Superior temporal gyrus (tissue), 1 donor: ENCODE measurements around the gene CEP164.

Experiments
- DNase-seq: peaks from one replicate; pipeline ENCODE4 v3.0.0-alpha.2; 2016; ENCODE audit errors: extremely low spot score

Gene CEP164

DNA sequence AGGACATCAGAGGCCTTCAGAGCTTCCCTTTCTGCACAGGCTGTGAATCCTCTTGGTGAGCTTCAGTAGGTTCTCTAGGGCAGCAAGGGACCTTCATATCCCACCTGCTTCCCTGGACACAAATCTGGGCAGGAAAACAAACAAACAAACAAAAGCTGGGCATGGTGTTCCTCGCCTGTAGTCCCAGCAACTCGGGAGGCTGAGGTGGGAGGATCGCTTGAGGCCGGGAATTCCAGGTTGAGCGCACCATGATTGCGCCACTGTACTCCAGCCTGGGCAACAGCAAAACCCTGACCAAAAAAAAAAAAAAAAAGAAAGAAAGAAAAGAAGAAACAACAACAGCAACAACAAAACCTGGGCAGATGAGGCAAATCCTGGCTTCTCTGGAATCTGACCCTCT is 92.9 kb downstream of the CEP164 start:
- DNase-seq: no peak

DNA sequence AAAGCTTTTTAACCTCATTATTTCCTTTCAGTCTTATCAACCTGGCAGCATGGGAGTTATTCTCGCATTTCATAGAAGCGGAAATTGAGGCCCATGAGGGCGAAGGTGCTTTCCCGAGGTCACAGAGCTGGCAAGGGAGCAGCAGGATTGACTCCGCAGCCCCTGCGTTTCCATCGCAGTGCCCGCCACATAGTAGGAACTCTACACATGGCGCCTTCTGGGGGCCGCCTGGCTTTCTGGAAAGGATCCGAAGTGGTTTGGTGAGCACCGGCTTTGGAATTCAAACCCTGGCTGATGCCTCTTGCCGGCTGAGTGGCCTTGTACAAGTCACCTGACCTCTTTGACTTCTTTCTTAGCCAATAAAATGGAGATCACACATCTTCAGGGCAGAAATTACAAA is 93.4 kb downstream of the CEP164 start:
- no peak for DNase-seq

DNA sequence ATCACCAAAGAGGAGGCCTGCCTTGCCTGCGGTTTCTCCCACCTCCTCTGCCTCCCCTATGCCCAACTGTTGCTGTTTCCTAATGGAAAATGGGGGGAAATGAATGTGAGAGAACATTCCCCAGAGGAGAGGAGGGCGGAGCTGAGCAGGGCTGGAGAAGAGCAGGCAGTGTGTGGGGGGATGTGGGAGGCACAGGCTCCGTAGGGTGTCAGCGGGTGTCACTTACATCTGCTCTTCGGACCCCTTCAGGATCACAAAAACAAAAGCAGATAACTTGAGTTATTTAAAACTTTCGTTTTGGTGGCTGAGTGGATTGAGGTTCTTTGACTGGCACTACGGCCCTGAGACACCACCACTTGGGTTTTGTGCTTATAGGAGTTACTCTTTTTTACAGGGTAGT is 93.8 kb downstream of the CEP164 start:
- DNase-seq: no peak

DNA sequence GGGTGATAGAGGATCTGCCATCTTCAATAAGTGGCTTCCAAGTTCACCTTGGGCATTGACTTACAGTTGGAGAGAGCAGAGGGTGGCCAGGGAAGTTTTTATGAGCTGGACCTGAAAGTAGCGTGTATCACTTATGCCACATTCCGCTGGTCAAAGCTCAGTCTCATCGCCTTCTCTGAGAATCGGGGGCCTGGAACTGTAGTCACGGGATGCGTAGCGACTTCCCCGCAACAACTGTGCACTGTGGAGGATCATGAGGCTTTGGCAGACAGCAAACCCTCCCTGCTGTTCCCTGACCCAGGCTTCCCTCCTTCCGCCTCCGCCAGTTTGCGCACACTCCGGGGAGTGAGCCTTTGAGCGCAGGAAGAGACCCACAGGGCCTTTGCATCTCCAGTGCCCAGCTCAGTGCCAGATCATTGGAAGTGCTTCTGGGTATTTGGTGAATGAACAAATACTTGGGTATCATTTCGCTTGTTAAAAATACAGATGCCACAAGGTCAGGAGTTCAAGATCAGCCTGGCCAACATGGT is 95.5 kb downstream of the CEP164 start:
- no peak for DNase-seq

DNA sequence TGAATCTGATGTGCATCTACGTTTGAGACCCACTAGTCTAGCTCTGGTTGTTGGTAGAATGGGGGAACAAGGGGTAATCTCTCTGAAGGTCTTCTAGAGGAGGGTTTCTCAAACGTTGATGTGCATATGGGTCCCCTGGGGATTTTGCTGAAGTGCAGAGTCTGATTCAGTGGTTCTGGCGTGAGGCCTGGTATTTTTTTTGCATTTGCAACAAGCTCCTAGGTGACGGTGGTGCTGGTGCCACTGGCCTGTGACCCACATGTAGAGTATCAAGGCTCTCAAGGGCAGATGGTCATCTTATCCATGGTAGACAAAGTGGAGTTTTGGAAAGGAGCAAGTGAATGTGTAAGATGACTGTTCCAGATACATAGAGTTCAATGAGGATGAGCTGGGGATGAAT is 97.1 kb downstream of the CEP164 start:
- DNase-seq: no peak

DNA sequence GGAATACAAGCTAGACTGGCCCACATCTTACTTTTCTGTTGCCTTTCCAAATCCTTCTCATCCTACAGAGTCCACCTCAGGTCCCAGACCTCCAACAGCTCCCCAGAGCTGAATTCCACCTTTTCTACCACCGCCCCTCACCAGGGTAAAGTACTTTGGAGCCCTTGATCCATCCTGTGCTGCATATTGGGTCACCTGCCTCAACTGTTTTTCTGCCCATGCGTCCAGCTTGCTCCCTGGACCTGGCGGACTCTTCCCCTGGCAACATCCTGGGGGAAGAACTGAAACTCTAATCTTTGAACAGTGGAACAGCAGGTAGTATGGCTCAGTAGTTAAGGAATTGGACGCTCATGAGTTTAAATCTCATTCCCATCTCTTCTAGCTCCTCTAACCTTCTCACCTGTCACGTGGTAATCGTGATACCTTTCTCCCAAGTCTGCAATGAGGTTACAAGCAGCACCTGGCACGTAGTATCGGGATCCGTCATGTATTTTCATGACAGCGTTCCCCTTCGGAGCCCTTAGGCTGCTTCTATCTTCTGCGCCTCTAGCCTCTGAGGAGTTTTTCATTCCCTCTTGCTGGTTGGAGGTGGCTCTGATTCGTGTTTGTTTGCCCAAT is 98.1 kb downstream of the CEP164 start:
- no peak for DNase-seq

DNA sequence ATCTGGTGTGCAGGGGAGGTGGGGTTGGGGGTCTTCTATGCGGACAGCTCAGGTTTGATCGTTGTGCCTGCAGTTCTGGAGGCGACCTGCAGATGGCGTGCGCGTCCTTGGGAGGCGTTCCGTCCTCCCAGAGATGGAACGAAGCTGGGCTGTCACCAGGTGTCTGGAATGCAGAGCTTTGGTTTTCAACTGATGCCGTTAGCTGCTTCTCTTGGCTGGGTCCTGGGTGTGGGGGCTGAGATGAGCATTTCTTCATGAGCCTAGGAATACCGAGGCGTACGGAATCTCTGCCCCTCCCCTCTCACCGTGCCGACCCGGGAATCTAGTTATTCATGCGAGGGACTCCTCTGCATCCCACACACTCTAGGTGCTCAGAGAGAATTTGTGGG is 98.6 kb downstream of the CEP164 start:
- DNase-seq: peak; percentile 88

DNA sequence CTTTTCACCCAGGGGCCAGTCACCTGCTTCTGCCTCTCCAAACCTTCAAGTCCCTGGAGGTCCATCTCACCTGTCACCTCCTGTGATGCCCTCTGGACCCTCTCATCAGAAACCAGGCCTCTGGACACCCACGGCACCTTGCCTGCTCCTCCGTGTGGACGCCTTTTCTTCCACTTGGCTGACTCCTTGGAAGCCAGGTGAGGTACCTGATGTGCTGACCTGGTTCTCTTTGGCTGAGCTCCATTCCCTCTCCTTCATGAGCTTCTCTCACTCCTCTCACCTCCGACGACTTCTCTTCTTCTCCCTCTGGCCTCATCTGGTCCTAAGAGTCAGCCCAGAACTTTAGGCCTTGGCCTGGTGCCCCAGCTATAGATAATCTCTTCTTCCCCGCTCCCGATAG is 99.3 kb downstream of the CEP164 start:
- DNase-seq: no peak

DNA sequence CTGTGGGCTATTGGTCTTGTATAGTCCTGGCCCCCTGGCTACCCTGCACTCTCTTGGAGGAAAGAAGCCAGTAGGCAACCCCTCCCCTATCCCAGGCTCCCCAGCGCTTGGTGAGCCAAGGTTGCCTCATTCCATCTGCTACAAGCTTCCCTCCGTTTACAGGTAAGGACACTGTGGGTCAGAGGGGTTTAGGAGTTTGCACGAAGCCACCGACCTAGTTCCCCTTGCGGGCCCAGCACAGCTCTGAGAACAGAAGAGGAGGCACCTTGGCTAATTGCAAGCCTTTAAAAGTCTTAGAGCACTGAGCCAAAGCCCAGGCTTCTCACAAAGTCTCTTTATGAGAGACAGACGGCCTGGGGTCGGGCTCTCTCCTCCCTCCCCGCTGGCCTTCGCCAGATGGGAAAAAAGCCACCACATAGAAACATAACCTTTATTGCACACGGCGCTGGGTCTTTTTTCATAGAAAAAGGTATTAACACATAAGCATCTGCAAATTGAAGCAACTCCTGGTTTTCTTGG is 99.8 kb downstream of the CEP164 start:
- peak; percentile 37 for DNase-seq

DNA sequence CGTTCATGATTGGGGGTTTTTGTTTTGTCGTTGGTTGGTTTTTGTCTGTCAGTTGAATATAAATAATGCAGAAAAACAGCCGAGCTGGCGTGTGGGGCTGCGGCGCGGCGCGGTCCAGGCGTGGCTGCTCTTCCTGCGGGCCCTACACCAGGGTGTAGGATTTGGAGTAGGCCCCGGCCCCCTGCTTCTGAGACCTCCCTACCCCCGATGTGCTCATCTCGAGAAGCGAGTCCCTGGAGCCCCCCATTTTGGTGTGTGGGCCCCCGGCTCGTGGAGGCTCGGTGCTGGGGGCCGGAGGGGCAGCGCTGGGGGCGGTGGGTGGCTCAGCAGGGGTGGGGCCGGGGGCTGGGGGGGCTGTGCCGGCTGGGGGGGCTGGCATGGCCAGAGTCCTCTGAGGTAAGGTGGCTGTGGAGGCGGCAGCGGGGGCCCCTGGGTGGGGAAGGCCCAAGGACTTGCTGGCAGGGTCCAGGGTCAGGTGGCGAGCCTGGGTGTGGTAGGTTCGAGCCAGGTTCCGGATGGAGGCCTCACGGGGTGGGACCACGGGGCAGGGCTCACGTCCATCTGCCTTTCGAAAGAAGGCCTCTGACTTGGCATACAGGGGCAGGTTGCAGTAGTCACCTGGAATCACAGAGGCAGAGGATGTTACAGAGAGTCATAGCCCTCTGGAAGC is 100.7 kb downstream of the CEP164 start:
- no peak for DNase-seq

DNA sequence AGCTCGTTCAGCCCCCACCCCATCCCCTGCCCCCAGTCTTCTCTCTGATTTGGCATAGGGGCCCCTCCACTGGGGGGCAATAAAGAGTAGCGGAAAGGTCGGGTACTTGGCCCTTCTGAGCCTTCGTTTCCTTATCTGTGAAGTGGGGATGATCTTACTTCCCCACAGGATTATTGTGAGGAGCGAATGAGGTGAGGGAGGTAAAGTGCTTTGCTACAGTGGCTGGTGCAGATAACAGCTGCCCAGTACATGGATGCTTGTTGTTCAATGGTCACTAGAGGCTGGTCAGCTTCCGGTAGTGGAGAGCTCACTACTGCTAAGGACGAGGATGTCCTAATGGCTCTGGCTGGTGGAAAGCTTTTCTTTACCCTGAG is 101.2 kb downstream of the CEP164 start:
- DNase-seq: no peak

DNA sequence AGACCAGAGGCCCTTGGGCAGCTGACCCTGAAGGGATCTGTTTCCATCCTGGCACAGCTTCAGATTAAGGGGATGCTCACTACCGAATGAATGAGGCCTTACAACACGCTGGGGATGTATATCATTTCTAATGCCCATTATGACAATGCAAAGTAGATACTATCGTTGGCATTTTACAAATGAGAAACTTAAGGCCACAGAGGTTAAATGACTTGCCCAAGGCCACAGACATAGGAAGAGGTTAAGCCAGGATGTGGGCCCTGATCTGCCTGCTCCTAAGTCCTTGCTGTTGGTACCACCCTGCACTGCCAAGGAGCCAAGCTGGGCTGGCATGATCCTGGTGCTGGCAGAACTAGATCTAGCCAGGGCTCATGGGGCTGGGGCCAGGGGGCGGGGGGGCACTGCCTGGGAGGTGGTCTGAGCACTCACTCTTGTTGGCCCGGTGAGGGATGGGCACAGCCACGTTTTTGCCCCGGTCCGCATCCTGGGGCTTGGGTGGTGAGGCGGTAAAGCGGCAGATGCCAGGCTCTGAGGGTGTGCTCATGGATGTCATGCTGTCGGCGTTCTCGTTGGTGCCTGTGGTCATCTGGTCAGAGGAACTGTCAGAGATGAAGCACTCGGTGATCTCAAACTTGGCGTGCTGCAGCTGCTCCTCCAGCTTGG is 102.8 kb downstream of the CEP164 start:
- no peak for DNase-seq

DNA sequence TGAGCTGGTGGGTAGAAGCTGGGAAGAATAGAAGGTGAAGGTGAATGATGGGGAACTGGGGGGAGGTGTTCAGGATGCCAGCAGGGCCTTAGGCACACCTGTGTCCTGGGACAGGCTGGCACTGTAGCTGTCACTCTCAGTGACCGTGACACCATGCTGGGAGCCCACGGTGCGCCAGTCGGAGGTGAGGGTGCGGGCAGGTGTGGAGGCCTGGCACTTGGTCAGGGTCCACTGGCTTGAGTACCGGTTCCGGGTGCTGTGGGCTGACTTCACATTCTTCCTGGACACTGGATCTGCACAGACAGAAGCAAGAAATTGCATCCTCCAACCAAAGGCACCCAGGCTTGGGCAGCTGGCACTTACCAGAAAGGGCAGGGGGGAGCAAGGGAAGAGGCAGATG is 103.8 kb downstream of the CEP164 start:
- DNase-seq: no peak

DNA sequence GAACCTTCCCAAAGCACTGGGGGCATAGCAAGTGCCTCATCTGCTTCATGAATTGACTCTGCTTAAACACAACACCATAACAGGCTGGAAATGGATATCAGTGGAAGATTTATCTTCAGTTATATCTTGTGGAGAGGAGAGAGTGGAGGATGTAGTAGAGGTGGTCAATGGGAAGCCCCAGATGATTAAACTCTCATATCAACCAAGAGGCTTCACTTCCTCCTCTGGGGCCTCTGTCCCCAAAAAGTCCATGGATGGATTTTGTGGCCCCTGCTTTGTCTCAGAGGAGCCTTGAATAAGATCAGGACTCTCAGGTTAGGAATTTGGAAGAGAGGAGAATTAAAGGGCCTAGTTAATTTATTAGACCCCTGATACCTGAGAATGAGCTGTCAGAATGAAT is 106.1 kb downstream of the CEP164 start:
- no peak for DNase-seq

DNA sequence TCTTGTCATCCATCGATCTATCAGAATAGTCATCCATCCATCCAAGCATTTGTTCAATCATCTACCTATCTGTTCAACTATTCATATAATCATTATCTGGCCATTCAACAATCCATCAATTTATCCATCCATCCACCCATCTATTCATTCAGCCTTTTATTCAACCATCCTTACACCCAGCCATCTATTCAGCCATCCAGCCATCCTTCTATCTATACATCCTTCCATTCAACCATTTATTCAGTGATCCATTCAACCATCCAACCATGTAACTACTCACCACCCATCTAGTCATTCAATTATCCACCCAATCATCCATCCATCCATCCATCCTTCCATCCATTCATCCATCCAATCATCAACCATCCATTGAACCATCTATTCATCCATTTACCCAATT is 106.8 kb downstream of the CEP164 start:
- no peak for DNase-seq

DNA sequence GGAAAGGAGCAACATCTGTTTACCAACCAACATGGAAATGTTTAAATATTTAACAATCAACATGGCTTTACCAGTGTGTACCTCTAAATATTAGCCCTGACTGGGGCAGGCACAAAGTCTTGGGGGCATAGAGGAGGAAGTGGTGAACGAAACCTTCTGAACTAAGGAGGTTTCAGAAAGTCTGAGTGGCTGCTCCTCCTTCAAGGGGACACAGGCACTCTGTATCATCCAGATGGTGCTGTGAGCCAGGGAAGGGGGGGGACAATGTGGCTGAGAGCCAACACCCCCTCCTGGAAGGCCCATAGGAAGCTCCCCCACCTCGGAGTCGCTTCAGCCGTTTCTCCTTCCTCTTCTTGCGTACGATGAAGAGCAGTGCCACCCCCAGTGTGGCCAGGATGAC is 107.7 kb downstream of the CEP164 start:
- no peak for DNase-seq

DNA sequence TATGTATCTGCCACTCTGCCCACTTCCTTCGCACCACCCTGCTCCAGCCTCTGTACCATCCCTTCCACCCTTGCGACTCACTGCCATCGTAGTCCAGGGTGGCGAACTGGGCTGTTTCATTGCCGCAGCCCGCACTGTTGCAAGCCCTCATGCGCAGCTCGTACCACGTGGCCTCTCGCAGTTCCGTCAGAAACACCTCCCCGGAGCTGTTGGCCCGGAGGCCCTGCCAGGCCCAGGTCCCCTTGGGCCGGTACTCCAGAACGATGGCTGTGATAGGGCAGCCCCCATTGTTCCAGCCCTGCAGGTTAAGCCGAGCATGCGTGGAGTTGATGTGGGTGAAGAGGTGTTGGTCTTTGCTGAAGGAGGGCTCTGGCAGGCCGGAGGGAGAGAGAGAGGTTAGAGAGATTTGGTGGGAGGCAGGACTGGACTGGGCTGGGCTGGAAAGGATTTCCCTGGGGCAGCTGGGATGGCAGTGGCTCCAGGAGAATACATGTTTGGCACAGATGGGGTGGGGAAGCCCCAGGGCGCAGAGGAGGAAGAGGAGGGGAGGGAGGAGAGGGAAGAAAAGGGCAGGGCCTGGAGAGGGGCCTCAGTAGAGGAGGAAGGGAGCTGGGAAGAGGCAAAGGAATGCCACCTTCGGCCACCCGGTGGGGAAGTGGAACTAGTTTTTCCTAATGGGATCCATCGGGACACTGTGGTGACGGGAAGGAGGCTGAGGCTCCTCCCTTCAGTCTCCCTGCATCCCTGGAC is 109.6 kb downstream of the CEP164 start:
- DNase-seq: no peak

DNA sequence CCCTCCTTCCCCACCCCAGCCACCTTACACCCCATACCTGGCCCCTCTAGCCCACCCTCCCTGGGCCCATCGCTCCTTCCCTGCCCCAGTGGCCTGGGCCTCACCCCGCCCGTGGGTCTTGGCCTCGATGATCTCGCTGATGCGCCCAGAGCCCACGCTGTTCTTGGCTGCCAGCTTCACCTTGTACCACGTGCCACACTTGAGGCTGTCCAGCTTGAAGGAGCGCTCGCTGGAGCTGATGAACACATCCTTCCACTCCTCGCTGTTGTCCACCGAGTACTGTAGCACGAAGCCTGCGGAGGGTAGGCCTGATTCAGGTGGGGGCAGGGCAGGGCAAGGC is 110.1 kb downstream of the CEP164 start:
- no peak for DNase-seq

DNA sequence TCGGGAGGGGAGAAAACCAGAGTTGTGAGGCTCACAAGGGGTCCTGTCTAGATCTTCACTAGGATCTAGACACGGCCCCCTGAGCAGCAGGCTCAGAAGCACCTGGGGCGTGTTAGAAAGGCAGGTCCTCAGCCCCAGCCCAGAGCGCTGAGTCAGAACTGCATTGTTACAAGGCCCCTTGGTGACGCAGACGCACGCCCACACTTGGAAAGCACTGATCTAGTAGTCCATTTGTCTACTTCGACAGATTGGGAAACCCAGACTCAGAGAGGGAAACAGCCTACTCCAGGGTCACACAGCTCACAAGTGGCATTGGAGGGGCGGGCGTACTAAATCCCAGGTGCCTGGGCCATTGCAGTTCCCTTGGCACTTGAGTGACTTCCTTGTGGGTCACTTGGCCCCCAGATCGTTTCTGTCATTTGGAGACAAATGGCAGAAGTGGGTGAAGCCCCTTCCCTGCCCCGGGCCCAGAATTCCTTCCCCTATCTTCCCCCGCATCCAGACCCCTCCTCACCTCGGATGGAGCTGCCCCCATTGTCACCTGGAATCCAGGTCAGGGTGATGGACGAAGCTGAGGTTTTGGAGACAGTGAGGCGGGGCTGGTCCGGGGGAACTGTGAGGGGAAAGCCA is 110.8 kb downstream of the CEP164 start:
- DNase-seq: no peak

DNA sequence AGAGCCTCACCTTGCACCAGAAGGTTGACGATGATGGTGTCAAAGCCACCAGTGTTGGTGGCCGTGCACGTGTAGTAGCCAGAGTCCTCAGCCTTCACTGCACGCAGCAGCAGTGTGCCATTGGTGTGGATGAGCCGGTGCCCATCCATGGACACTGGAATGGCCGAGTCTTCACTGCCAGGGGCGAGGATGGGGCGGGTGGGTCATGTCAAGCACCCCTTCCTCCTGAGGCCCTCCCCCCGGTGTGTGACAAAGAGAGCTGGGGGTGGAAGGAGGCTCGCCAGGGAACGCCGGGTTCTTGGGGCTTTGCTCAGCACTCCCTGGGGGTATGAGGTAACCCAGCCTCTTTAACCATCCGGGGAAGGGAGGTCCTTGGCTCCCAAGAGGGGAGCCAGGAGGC is 111.6 kb downstream of the CEP164 start:
- DNase-seq: no peak

DNA sequence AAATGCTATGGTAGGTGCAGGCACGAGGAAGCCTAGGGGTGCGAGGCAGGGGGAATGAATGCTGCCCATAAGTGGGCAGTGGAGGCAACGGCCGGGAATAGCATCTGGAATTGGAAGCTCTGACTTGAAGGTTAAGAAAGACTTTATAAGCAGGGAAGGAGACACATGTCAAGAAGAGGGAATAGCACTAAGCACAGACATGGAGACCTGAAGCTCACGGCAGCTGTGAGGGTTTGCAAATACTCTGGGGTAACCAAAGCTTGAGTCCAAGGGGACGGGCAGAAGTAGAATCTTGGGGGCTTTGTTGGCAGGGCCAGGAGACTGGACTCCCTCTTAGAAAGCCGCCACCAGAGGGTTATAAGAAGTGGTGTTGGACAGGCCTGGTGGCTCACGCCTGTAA is 112.6 kb downstream of the CEP164 start:
- DNase-seq: no peak
